ENCODE measurements around the gene MAGEB2. TPM values are rescaled to one million over a fixed set of nuclear protein-coding genes. Genes with fewer than 3 reads are reported as not detected.

Gene MAGEB2
- total and polyA plus RNA-seq, 10 of the 15 experiments (the other 5 are each of a cell fraction or from before 2014, with no cell fraction given): not detected

DNA sequence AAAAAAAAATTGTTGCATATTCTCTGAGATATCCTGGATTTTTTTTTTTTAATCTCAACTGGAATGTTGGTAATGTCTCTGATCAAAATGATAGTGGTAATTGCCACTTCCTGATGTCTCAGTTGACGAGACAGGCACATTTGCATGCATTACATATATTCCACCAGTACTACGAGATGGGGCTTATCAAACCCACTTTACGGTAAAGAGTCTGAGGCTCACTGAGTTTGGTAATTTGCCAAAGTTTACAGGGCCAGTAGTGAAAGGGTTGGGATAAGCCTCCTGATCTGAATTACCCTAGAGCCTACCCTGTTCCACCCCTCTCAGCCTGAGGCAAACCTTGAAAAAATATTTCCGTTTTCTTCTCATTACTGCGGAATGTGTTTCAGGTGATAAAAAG, 5.3 kb downstream of the MAGEB2 start:
- no peaks in the 10 kb centered on the region for H3K36me3 ChIP-seq (ENCODE audit: control insufficient read depth in 2 of 2, insufficient read depth in 2 of 2, low read length in 1 of 2)
- ATAC-seq: no peak
- WGBS (ENCODE audit: insufficient coverage, insufficient replicate concordance, low lambda C conversion rate, missing lambda C conversion rate): 62% methylated on average over 5 of the region's 5 CpGs
- H4K20me1 ChIP-seq (ENCODE audit: control insufficient read depth, insufficient read depth): no peaks in the 10 kb centered on the region
- in situ Hi-C loops (cut with MboI) (no loop called here), intact Hi-C loops (cut with micrococcal nuclease; ENCODE audit: unreplicated experiment) (no loop called here)
- H3K4me2 ChIP-seq (ENCODE audit: control insufficient read depth, insufficient read depth): no peak overlapping the region
- H2AFZ ChIP-seq (ENCODE audit: control insufficient read depth, low read depth, low read length): no peak overlapping the region
- H3K27ac ChIP-seq (ENCODE audit: control insufficient read depth, insufficient read depth): no peak overlapping the region
- H3K27me3 ChIP-seq (replicated peaks in 1 of 2; ENCODE audit: control insufficient read depth in 2 of 2, insufficient read depth in 2 of 2, low read length in 1 of 2): no peaks in the 10 kb centered on the region
- no peak for FAIRE-seq
- ChIA-PET RAD21 (ENCODE audit: unreplicated experiment) (no interaction called here), CTCF (no interaction called here), POLR2A (no interaction called here), SMC1A (ENCODE audit: uncharacterized antibody, unreplicated experiment) (no interaction called here)
- H3K79me2 ChIP-seq (ENCODE audit: control insufficient read depth, insufficient read depth, low read length): no peaks in the 10 kb centered on the region
- H3K9me3 ChIP-seq (replicated peaks; ENCODE audit: control insufficient read depth, insufficient read depth, low read length): no peaks in the 10 kb centered on the region
- no peak overlapping the region for H3K4me3 ChIP-seq
- BruUV-seq (replicated peaks): no TSS peak
- no peak for TF ChIP-seq YY1 (IDR thresholded peaks at IDR 0.05; ENCODE audit: low read depth, low read length)
- TF ChIP-seq, protein P1, sequence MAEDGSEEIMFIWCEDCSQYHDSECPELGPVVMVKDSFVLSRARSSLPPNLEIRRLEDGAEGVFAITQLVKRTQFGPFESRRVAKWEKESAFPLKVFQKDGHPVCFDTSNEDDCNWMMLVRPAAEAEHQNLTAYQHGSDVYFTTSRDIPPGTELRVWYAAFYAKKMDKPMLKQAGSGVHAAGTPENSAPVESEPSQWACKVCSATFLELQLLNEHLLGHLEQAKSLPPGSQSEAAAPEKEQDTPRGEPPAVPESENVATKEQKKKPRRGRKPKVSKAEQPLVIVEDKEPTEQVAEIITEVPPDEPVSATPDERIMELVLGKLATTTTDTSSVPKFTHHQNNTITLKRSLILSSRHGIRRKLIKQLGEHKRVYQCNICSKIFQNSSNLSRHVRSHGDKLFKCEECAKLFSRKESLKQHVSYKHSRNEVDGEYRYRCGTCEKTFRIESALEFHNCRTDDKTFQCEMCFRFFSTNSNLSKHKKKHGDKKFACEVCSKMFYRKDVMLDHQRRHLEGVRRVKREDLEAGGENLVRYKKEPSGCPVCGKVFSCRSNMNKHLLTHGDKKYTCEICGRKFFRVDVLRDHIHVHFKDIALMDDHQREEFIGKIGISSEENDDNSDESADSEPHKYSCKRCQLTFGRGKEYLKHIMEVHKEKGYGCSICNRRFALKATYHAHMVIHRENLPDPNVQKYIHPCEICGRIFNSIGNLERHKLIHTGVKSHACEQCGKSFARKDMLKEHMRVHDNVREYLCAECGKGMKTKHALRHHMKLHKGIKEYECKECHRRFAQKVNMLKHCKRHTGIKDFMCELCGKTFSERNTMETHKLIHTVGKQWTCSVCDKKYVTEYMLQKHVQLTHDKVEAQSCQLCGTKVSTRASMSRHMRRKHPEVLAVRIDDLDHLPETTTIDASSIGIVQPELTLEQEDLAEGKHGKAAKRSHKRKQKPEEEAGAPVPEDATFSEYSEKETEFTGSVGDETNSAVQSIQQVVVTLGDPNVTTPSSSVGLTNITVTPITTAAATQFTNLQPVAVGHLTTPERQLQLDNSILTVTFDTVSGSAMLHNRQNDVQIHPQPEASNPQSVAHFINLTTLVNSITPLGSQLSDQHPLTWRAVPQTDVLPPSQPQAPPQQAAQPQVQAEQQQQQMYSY (CRISPR knock-in tag; IDR thresholded peaks at IDR 0.05): no peak
- no peak for TF ChIP-seq WRNIP1 (IDR thresholded peaks at IDR 0.05; ENCODE audit: borderline replicate concordance, low read depth, low read length)
- TF ChIP-seq, protein P2, sequence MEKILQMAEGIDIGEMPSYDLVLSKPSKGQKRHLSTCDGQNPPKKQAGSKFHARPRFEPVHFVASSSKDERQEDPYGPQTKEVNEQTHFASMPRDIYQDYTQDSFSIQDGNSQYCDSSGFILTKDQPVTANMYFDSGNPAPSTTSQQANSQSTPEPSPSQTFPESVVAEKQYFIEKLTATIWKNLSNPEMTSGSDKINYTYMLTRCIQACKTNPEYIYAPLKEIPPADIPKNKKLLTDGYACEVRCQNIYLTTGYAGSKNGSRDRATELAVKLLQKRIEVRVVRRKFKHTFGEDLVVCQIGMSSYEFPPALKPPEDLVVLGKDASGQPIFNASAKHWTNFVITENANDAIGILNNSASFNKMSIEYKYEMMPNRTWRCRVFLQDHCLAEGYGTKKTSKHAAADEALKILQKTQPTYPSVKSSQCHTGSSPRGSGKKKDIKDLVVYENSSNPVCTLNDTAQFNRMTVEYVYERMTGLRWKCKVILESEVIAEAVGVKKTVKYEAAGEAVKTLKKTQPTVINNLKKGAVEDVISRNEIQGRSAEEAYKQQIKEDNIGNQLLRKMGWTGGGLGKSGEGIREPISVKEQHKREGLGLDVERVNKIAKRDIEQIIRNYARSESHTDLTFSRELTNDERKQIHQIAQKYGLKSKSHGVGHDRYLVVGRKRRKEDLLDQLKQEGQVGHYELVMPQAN (conservative IDR thresholded peaks at IDR 0.05): no peak
- no peak for TF ChIP-seq SMC3 (IDR thresholded peaks at IDR 0.05; ENCODE audit: borderline replicate concordance, low read length)
- TF ChIP-seq CREB1 (IDR thresholded peaks at IDR 0.05; ENCODE audit: low read depth): no peak
- TF ChIP-seq NFXL1 (IDR thresholded peaks at IDR 0.05; ENCODE audit: borderline replicate concordance): no peak
- TF ChIP-seq ETV6 (conservative IDR thresholded peaks at IDR 0.05 in 1 of 2, IDR thresholded peaks at IDR 0.05 in 1 of 2; ENCODE audit: borderline replicate concordance in 1 of 2, low read depth in 1 of 2): no peak
- no peak for TF ChIP-seq STAT1 (conservative IDR thresholded peaks at IDR 0.05)
- TF ChIP-seq ZNF217 (IDR thresholded peaks at IDR 0.05): no peak
- TF ChIP-seq NFYB (IDR thresholded peaks at IDR 0.05; ENCODE audit: insufficient read depth, low read depth, low read length): no peak
- H3K9ac ChIP-seq (ENCODE audit: control insufficient read depth, insufficient read depth, low read length): no peak overlapping the region
- H3K4me1 ChIP-seq (ENCODE audit: control insufficient read depth, insufficient read depth, low read length): no peaks in the 10 kb centered on the region
- no peak for DNase-seq (ENCODE audit: low read depth, low spot score)

Measured in GM12878 (cell line).